Parathyroid adenoma (tissue), 2 donors: ENCODE results near the gene MAP1B.

Experiments
- H2AFZ ChIP-seq: fragments of 300-600 bp; sonication (generic); one replicate; pipeline ENCODE4 v1.7.0; 2017; ENCODE audit warnings: antibody characterized with exemption, mild to moderate bottlenecking
- H3K27ac ChIP-seq: fragments of 300-600 bp; sonication (generic); one replicate; pipeline ENCODE4 v1.7.0; 2017
- H3K27me3 ChIP-seq: fragments of 300-600 bp; sonication (generic); one replicate; pipeline ENCODE4 v1.7.0; 2017; ENCODE audit warnings: low read length; ENCODE audit not compliant: control insufficient read depth, insufficient read depth
- H3K36me3 ChIP-seq: fragments of 300-600 bp; sonication (generic); one replicate; pipeline ENCODE4 v1.7.0; 2017; ENCODE audit warnings: low read length; ENCODE audit not compliant: control insufficient read depth, insufficient read depth
- H3K4me1 ChIP-seq: fragments of 300-600 bp; sonication (generic); one replicate; pipeline ENCODE4 v1.7.0; 2017; ENCODE audit warnings: control low read depth
- H3K4me2 ChIP-seq: fragments of 300-600 bp; sonication (generic); one replicate; pipeline ENCODE4 v1.7.0; 2017; ENCODE audit warnings: low read length
- H3K4me3 ChIP-seq: fragments of 300-600 bp; sonication (generic); one replicate; pipeline ENCODE4 v1.7.0; 2017; ENCODE audit warnings: low read depth, low read length
- H3K79me2 ChIP-seq: fragments of 300-600 bp; sonication (generic); one replicate; pipeline ENCODE4 v1.7.0; 2017; ENCODE audit warnings: control low read depth
- H3K9ac ChIP-seq: fragments of 300-600 bp; sonication (generic); one replicate; pipeline ENCODE4 v1.7.0; 2017; ENCODE audit warnings: mild to moderate bottlenecking
- H3K9me3 ChIP-seq: fragments of 300-600 bp; sonication (generic); one replicate; pipeline ENCODE4 v1.7.0; 2017; ENCODE audit warnings: low read length; ENCODE audit not compliant: control insufficient read depth
- CTCF ChIP-seq: fragments of 300-600 bp; sonication (generic); IDR thresholded peaks from one replicate; pipeline ENCODE4 v1.7.0; 2017; ENCODE audit warnings: antibody characterized with exemption, mild to moderate bottlenecking
- donor health status: primary hyperparathyroidism.

Gene MAP1B

GRCh38 chr5:72191404-72191803 is 84.1 kb downstream of the MAP1B start:
- no peaks in the 10 kb centered on the region for H3K79me2 ChIP-seq
- H2AFZ ChIP-seq: no peak overlapping the region
- no peak overlapping the region for H3K27ac ChIP-seq
- no peaks in the 10 kb centered on the region for H3K27me3 ChIP-seq
- H3K4me1 ChIP-seq: no peaks in the 10 kb centered on the region
- no peaks in the 10 kb centered on the region for H3K9me3 ChIP-seq
- TF ChIP-seq CTCF: no peak
- H3K9ac ChIP-seq: no peak overlapping the region
- H3K36me3 ChIP-seq: no peaks in the 10 kb centered on the region
- no peak overlapping the region for H3K4me2 ChIP-seq
- H3K4me3 ChIP-seq: no peak overlapping the region

GRCh38 chr5:72194846-72195245 is 87.6 kb downstream of the MAP1B start:
- Histone ChIP-seq H2AFZ (no peak overlapping the region), H3K27ac (no peak overlapping the region), H3K79me2 (no peaks in the 10 kb centered on the region), H3K4me3 (no peak overlapping the region), H3K4me2 (no peak overlapping the region), H3K27me3 (no peaks in the 10 kb centered on the region), H3K9me3 (no peaks in the 10 kb centered on the region), H3K4me1 (no peaks in the 10 kb centered on the region), H3K36me3 (no peaks in the 10 kb centered on the region), H3K9ac (no peak overlapping the region)
- no peak for TF ChIP-seq CTCF

- Histone ChIP-seq H3K27me3 (no peaks in the 10 kb centered on the region), H3K4me3 (no peak overlapping the region), H3K9me3 (no peaks in the 10 kb centered on the region), H3K36me3 (no peaks in the 10 kb centered on the region), H3K4me2 (no peak overlapping the region), H3K4me1 (no peaks in the 10 kb centered on the region), H3K79me2 (no peaks in the 10 kb centered on the region), H3K9ac (no peak overlapping the region), H2AFZ (no peak overlapping the region), H3K27ac (no peak overlapping the region)
- no peak for TF ChIP-seq CTCF
Measured at GRCh38 chr5:72195581-72195980, 88.3 kb downstream of the MAP1B start.

GRCh38 chr5:72197393-72197792 is 90.1 kb downstream of the MAP1B start:
- H2AFZ ChIP-seq: no peak overlapping the region
- H3K9me3 ChIP-seq: no peaks in the 10 kb centered on the region
- no peak overlapping the region for H3K4me2 ChIP-seq
- no peaks in the 10 kb centered on the region for H3K4me1 ChIP-seq
- no peak for TF ChIP-seq CTCF
- H3K27me3 ChIP-seq: no peaks in the 10 kb centered on the region
- H3K27ac ChIP-seq: no peak overlapping the region
- no peak overlapping the region for H3K9ac ChIP-seq
- H3K36me3 ChIP-seq: no peaks in the 10 kb centered on the region
- no peak overlapping the region for H3K4me3 ChIP-seq
- no peaks in the 10 kb centered on the region for H3K79me2 ChIP-seq

GRCh38 chr5:72199681-72200080 is 92.4 kb downstream of the MAP1B start:
- no peak overlapping the region for H3K4me3 ChIP-seq
- H3K27ac ChIP-seq: no peak overlapping the region
- no peak overlapping the region for H3K4me2 ChIP-seq
- no peak overlapping the region for H2AFZ ChIP-seq
- H3K4me1 ChIP-seq: no peaks in the 10 kb centered on the region
- no peaks in the 10 kb centered on the region for H3K79me2 ChIP-seq
- H3K36me3 ChIP-seq: no peaks in the 10 kb centered on the region
- H3K27me3 ChIP-seq: no peaks in the 10 kb centered on the region
- no peaks in the 10 kb centered on the region for H3K9me3 ChIP-seq
- no peak overlapping the region for H3K9ac ChIP-seq
- no peak for TF ChIP-seq CTCF
